A549 treated with AZD9567 at 1 μM for 4 hours (cell line): Measurements from ENCODE around the gene ENTPD5. TPM values are rescaled to one million over a fixed set of nuclear protein-coding genes. Genes with fewer than 3 reads are reported as not detected.

Experiments used
- total RNA-seq: library from RNA; stranded (reverse); fragments of 200-300 nt; extraction: Qiagen RNA extraction; gene quantifications from 5 replicates; pipeline ENCODE4 v1.2.3, GENCODE V29; 2022; ENCODE audit not compliant: insufficient read depth

The ENTPD5 gene, protein sequence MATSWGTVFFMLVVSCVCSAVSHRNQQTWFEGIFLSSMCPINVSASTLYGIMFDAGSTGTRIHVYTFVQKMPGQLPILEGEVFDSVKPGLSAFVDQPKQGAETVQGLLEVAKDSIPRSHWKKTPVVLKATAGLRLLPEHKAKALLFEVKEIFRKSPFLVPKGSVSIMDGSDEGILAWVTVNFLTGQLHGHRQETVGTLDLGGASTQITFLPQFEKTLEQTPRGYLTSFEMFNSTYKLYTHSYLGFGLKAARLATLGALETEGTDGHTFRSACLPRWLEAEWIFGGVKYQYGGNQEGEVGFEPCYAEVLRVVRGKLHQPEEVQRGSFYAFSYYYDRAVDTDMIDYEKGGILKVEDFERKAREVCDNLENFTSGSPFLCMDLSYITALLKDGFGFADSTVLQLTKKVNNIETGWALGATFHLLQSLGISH
- 5.9 to 7.4 TPM (median 6.7 TPM) in 5 replicates for total RNA-seq

GRCh38 chr14:74018586-74019407 is at the start of gene ENTPD5, which contains the start of gene BBOF1:
Gene ENTPD5 (minus strand): TSS chr14:74019288. CDS start chr14:73988102, 31,186 bp downstream.
Gene BBOF1 (plus strand): TSS chr14:74019349. CDS start chr14:74019479, 130 bp downstream.

DNA sequence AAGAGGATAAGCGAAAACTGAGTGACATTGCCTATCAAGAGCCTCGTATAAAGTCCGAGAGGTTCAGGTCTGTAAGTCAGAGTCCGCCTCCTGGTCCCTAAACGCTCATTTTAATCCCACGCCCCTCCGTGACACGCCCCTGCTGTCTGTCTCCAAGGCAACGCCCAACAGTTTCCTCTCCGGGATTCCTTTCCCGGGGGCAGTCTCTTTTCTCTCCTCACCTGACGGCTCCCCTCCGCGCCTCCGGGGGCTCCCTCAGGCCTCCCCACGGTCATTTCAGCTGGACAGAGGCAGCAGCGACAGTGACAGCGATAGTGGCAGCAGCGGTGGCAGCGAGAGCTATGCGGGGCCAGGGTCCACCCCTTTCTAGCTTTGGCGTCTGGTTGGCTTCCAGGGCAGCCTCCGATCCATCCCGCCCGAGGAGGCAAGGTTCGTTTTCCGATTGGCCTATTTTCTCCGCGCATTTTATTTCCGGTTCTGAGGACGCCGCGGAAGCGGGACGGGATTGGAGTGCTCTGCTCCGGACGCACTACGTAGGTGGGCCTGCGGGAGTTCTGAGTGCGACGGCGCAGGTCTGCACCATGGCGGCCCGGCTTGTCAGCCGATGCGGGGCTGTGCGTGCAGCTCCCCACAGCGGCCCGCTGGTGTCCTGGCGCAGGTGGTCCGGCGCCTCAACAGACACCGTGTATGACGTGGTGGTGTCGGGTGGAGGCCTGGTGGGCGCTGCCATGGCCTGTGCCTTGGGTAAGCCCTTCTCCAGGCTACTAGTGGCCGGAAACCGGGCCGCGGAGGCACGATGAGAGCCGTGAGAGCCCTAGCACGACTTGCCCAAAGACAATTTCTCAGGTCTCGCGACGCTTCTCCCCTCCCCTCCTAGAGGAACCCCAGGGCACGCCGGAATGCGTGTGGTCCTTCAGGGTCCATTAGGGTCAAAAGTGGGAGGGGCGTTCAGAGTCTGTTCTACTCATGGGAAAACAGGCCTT is 69.0 kb downstream of the ENTPD5 start, which contains the start of the genes COQ6 and FAM161B:
Gene COQ6 (plus strand): TSS at position 551 of the 983 bp plus-strand sequence. CDS start 31 bp downstream, at position 582.
Gene FAM161B (minus strand): TSS at position 343 of the 983 bp plus-strand sequence. CDS start 68 bp downstream, at position 275.

Other genes with a start within 250 kb of the ENTPD5 start
- gene PTGR2, start 167.5 kb downstream of the ENTPD5 start, total RNA-seq = 8.3 to 19.9 TPM (median 9.7 TPM) in 5 replicates
- gene ZNF410, start 132.4 kb downstream of the ENTPD5 start, total RNA-seq = 43.6 to 50.8 TPM (median 44.6 TPM) in 5 replicates
- 2.0 to 2.2 TPM (median 2.1 TPM) in 5 replicates for gene FAM161B, start 69.2 kb downstream of the ENTPD5 start, total RNA-seq
- 28.6 to 38.6 TPM (median 29.8 TPM) in 5 replicates for gene COQ6, start 69.0 kb downstream of the ENTPD5 start, total RNA-seq
- gene BBOF1, start 61 bp upstream of the ENTPD5 start, total RNA-seq = 2.6 to 4.7 TPM (median 3.6 TPM) in 5 replicates
- gene ALDH6A1, start 65.2 kb upstream of the ENTPD5 start, total RNA-seq = 2.1 to 5.9 TPM (median 2.5 TPM) in 5 replicates
- 4.2 to 7.0 TPM (median 5.1 TPM) in 5 replicates for gene LIN52, start 65.7 kb upstream of the ENTPD5 start, total RNA-seq
- gene VSX2, start 220.2 kb upstream of the ENTPD5 start, total RNA-seq = not detected in 5 replicates